ENCODE measurements around the gene MUC5B. TPM values are rescaled to one million over a fixed set of nuclear protein-coding genes. Genes with fewer than 3 reads are reported as not detected.
"Not testable (repeated sequence)": the region's sequence is repeated elsewhere in the genome, so short reads cannot be mapped to it uniquely, and the experiment has no call there.

Gene MUC5B
- total RNA-seq, 1 donor from 2014 or later: not detected

DNA sequence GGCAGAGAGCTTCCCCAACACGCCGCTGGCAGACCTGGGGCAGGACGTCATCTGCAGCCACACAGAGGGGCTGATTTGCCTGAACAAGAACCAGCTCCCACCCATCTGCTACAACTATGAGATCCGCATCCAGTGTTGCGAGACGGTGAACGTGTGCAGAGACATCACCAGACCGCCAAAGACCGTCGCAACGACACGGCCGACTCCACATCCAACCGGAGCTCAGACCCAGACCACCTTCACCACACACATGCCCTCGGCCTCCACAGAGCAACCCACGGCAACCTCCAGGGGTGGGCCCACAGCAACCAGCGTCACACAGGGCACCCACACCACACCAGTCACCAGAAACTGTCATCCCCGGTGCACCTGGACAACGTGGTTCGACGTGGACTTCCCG lies 38.7 kb upstream of the MUC5B start:
- ATAC-seq; DNase-seq; intact Hi-C loops (cut with micrococcal nuclease): not testable (repeated sequence)

DNA sequence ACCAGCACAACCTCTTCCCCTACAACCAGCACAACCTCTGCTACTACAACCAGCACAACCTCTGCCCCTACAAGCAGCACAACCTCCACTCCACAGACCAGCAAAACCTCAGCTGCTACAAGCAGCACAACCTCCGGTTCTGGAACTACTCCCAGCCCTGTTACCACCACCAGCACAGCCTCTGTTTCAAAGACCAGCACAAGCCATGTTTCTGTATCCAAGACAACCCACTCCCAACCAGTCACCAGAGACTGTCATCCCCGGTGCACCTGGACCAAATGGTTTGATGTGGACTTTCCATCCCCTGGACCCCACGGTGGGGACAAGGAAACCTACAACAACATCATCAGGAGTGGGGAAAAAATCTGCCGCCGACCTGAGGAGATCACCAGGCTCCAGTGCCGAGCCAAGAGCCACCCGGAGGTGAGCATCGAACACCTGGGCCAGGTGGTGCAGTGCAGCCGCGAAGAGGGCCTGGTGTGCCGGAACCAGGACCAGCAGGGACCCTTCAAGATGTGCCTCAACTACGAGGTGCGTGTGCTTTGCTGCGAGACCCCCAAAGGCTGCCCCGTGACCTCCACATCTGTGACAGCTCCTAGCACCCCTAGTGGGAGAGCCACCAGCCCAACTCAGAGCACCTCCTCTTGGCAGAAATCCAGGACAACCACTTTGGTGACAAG lies 34.3 kb upstream of the MUC5B start:
- ATAC-seq; intact Hi-C loops (cut with micrococcal nuclease): not testable (repeated sequence)
- DNase-seq: peak; percentile 2

DNA sequence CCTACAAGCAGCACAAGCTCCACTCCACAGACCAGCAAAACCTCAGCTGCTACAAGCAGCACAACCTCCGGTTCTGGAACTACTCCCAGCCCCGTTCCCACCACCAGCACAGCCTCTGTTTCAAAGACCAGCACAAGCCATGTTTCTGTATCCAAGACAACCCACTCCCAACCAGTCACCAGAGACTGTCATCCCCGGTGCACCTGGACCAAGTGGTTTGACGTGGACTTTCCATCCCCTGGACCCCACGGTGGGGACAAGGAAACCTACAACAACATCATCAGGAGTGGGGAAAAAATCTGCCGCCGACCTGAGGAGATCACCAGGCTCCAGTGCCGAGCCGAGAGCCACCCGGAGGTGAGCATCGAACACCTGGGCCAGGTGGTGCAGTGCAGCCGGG lies 33.0 kb upstream of the MUC5B start:
- intact Hi-C loops (cut with micrococcal nuclease); ATAC-seq; DNase-seq: not testable (repeated sequence)

DNA sequence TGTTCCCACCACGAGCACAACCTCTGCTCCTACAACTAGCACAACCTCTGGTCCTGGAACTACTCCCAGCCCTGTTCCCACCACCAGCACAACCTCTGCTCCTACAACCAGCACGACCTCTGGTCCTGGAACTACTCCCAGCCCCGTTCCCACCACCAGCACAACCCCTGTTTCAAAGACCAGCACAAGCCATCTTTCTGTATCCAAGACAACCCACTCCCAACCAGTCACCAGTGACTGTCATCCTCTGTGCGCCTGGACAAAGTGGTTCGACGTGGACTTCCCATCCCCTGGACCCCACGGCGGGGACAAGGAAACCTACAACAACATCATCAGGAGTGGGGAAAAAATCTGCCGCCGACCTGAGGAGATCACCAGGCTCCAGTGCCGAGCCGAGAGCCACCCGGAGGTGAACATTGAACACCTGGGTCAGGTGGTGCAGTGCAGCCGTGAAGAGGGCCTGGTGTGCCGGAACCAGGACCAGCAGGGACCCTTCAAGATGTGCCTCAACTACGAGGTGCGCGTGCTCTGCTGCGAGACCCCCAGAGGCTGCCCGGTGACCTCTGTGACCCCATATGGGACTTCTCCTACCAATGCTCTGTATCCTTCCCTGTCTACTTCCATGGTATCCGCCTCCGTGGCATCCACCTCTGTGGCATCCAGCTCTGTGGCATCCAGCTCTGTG lies 30.9 kb upstream of the MUC5B start:
- DNase-seq; ATAC-seq; intact Hi-C loops (cut with micrococcal nuclease): not testable (repeated sequence)

DNA sequence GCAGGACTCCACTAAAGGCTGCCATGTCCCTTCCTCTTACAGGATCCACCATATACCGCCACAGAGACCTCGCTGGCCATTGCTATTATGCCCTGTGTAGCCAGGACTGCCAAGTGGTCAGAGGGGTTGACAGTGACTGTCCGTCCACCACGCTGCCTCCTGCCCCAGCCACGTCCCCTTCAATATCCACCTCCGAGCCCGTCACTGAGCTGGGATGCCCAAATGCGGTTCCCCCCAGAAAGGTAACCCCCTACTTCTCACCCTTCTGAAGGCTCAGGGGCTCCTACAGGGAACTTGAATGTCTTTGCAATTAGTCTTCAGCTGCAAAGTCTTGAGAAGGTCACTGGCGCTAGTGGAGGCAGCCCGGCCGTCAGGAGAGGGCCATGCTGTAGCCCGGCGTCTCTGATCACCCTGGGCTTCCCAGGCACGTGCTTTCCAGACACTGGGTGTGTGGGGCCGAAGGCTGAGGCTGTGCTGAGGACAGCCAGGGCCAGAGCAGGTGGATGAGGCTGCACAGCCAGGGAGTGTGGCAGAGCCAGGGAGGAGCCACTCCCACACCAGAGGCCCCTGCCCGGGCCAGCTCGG lies 30.0 kb upstream of the MUC5B start:
- DNase-seq (peak; percentile 16), ATAC-seq (no peak)
- intact Hi-C loops (cut with micrococcal nuclease): no loop called here

DNA sequence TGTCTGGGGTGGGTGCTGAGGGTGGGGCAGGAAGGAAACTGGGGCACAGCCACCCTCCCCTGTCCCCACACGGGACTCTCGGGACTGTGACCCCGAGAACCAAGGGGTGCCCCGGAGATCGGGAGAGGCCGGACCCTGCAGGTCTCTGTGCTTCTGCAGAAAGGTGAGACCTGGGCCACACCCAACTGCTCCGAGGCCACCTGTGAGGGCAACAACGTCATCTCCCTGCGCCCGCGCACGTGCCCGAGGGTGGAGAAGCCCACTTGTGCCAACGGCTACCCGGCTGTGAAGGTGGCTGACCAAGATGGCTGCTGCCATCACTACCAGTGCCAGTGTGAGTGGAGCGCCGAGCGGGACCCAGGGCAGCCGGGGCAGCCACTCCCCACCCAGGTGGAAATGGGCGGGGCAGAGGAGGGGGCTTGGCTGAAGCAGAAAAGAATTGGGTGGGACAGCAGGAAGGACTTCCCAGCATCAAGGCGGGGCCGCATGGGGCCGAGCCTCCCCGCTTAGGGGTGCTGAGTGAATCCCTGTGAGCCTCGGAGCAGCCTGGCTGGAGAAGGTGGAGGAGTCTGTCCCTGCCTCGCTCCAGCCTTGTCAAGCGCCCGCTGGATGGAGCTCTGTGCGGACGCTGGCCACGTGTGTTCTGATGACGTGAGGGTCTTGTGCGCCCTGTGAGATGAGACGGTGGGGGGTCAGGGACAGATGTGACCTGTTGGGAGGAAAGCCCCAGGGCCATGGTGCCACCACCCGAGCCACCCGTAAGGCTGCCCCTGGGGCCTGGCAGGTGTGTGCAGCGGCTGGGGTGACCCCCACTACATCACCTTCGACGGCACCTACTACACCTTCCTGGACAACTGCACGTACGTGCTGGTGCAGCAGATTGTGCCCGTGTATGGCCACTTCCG lies 29.3 kb upstream of the MUC5B start:
- peak; percentile 20 for DNase-seq

DNA sequence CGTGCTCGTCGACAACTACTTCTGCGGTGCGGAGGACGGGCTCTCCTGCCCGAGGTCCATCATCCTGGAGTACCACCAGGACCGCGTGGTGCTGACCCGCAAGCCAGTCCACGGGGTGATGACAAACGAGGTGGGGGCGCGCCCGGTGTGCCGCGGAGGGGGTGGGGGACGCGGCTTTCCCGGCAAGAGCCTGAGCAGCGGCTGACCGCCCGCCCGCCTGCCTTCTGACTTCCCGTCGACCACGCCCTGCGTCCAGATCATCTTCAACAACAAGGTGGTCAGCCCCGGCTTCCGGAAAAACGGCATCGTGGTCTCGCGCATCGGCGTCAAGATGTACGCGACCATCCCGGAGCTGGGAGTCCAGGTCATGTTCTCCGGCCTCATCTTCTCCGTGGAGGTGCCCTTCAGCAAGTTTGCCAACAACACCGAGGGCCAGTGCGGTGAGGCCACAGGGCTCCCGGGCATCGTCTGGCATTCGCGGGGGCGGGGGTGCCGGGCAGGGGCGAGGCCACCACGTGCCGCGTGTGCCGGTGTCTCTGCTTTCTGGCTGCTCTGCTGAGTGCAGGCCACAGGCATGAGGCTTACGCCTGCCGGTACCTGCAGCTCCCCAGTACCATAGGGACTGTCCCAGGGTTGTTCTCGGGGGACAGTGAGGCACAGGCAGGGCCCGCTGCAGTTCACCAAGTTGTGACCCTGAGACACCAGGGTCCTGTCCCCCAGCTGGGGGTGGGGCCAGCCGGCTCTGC lies 28.5 kb upstream of the MUC5B start:
- intact Hi-C loops (cut with micrococcal nuclease): no loop called here
- DNase-seq (peak; percentile 25), ATAC-seq (no peak)

More for the DNA sequence above, 29.3 kb upstream of the MUC5B start:
- ATAC-seq: no peak
- intact Hi-C loops (cut with micrococcal nuclease): no loop called here

DNA sequence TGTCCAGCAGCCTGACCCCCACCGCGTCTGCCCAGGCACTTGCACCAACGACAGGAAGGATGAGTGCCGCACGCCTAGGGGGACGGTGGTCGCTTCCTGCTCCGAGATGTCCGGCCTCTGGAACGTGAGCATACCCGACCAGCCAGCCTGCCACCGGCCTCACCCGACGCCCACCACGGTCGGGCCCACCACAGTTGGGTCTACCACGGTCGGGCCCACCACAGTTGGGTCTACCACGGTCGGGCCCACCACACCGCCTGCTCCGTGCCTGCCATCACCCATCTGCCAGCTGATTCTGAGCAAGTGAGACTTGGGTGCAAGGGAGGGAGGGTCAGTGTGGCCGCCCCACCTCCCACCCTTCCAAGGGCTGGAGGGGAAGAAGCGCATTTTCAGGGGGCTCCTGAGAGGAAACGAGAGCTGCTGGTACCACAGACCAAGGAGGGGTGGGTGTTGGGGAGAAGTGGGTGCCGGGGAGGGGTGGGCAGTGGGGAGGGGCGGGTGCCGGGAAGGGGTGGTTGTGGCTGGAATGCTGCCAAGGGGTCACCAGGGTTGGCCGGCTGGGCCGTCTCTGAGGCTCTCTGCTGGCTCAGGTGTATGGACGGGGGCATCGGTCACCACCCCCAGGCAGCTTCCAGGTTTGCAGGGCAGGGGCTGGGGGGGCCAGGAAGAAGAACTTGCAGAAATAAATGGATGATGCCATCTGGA lies 27.7 kb upstream of the MUC5B start:
- intact Hi-C loops (cut with micrococcal nuclease): no loop called here
- DNase-seq (peak; percentile 22), ATAC-seq (no peak)

DNA sequence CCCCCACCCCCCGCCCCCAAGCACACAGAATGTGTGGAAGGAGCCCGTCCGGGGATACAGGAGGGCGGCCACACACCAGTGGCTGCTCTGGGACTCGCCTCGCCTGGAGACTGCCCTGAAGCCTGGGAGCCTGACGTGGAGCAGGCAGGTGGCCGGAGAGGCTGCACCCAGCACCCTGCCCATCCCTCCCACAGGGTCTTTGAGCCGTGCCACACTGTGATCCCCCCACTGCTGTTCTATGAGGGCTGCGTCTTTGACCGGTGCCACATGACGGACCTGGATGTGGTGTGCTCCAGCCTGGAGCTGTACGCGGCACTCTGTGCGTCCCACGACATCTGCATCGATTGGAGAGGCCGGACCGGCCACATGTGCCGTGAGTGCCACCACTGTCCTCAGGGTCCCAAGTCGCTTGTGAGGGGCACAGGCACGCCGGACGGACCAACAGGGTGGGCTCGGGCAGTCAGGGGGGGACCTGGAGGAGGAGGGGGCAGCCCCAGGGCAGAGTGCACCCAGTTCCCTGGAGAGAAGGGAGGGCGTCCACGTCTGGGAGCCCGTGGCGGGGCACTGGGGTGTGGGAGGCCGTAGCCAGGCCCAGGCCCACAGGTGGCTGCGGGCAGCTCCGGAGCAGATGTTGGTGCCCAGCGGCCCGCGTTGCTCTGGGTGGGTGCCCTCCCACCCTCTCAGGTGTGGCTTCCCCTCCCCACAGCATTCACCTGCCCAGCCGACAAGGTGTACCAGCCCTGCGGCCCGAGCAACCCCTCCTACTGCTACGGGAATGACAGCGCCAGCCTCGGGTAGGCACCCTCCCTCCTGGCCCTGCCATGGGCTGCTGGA lies 27.0 kb upstream of the MUC5B start:
- intact Hi-C loops (cut with micrococcal nuclease): no loop called here
- ATAC-seq (no peak), DNase-seq (peak; percentile 23)

DNA sequence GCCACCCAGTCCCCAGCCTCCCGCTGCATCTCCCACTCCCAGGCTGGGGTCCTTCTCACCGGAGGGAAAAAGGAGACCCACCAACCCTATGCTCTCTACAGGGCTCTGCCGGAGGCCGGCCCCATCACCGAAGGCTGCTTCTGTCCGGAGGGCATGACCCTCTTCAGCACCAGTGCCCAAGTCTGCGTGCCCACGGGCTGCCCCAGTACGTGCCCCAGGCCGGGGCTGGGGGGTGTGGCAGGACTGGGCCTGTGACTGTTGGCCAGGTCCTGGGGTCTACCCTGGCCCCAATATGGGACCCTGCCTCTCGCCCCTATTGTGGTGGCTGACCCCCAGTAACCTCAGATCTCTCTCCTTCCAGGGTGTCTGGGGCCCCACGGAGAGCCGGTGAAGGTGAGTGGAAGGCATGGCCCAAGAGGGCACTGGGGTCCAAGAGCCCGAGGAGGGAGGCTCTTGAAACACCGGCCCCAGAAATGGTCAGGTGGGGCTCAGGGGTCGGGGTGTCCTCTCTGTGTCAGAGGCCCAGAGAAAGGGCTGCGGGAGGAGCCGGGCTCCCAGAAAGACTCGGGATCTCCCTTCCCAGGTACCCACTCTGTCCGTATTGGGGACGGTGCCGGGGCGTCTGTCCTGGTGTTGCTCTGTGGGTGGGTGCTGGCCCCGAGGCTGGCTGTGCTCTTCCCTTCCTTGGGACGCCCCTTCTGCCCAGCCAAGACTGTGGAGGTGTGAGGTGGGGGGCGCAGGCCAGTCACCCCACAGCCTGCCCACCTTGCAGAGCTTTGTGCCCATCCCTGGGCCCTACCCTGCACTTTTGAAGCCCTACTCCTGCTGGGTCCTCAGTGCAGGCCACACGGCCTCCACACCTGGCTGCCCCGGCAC lies 26.1 kb upstream of the MUC5B start:
- ATAC-seq (no peak), DNase-seq (peak; percentile 25)
- intact Hi-C loops (cut with micrococcal nuclease): no loop called here

DNA sequence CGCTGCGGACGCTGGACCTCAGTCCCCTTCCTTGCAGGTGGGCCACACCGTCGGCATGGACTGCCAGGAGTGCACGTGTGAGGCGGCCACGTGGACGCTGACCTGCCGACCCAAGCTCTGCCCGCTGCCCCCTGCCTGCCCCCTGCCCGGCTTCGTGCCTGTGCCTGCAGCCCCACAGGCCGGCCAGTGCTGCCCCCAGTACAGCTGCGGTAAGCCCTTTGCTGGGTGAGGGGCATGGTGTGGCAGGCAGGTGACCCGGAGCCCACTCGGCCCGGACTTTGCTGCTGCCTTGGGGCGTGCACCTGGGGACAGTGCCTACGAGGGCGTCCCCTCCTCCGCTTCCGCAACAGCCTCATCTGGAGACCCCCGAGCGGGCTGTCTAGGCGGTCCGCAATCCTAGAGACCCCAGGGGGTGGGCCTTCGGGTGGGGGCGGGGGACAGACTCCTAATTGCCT lies 25.4 kb upstream of the MUC5B start:
- DNase-seq (peak; percentile 17), ATAC-seq (no peak)
- intact Hi-C loops (cut with micrococcal nuclease): no loop called here

DNA sequence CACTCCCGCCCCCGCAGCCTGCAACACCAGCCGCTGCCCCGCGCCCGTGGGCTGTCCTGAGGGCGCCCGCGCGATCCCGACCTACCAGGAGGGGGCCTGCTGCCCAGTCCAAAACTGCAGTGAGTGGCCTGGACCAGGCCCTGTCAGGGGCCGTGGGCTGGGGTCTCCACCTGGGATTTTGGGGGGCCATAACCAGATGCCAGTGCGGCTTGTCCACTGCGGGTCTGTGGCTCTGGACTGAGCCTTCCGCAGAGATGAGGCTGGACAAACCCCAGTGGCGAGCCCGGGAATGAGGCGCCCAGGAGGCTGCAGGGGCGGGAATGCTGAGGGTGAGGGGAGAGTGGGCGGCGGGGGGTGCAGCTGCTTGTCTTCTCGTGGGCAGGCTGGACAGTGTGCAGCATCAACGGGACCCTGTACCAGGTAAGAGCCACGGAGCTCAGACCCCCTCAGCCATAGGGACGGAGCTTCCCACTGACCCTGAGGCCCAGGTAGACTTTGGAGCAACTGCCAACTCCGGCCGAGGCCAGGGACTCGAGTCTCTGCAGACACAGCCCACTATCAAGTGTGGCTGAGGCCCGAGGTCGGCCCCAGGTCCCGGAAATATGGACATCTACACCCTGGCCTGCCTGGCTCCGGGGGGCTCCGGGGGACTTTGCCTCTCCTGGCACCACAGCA lies 24.8 kb upstream of the MUC5B start:
- DNase-seq (peak; percentile 21), ATAC-seq (no peak)
- intact Hi-C loops (cut with micrococcal nuclease): no loop called here

DNA sequence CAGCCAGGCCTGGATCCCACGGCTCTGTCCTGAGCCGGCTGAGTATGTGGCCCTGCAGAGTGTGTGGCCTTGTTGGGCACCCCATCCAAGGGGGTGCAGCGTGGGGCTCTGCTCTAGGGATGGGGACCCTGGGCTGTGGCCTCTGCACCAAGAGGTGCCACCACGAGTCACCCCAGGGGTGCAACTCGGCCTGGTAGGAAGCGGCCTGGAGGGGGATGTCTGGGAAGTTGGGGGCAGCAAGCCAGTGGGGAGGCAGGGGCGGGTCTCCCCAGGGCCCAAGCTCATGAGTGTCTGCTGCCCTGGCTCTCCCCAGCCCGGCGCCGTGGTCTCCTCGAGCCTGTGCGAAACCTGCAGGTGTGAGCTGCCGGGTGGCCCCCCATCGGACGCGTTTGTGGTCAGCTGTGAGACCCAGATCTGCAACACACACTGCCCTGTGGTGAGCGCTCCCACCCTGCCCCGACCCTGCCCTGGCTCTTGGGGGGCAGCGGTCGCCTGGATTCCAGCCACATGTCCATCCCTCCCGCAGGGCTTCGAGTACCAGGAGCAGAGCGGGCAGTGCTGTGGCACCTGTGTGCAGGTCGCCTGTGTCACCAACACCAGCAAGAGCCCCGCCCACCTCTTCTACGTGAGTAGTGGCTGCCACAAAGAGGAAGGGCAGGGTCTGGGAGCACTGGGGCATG lies 24.2 kb upstream of the MUC5B start:
- intact Hi-C loops (cut with micrococcal nuclease): no loop called here
- ATAC-seq (no peak), DNase-seq (peak; percentile 26)

DNA sequence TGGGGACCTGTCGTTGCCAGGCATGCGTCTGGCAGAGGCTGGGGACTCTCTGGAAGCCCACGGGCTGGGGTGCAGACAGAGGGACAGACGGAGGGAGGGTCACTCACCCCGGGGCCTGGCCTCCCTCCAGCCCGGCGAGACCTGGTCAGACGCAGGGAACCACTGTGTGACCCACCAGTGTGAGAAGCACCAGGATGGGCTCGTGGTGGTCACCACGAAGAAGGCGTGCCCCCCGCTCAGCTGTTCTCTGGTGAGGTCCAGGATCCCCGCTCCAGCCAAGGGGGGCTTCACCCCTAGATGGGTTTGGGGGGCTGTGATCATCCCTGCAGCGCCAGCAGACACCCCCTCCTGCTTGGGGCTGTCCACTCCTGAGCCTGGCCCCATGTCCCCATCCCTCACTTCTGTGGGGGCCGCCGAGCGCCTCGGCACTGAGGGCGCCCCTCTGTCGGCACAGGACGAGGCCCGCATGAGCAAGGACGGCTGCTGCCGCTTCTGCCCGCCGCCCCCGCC lies 23.6 kb upstream of the MUC5B start:
- no peak for DNase-seq
- no peak for ATAC-seq
- intact Hi-C loops (cut with micrococcal nuclease): no loop called here
